Left ventricle myocardium superior (tissue), 1 donor: ENCODE measurements around the gene TTC12. TPM values are rescaled to one million over a fixed set of nuclear protein-coding genes. Genes with fewer than 3 reads are reported as not detected.

Source experiments
- ATAC-seq: fragments of 200-7000 bp; cut with Tn5 transposase; one replicate; pipeline ENCODE4 v1.9.1; 2020; ENCODE audit warnings: mild to moderate bottlenecking, moderate library complexity
- DNase-seq: peaks from one replicate; pipeline ENCODE4 v3.0.0-alpha.2; 2020
- intact Hi-C: fragments of 100-400 bp; cut with micrococcal nuclease; formaldehyde crosslinking; loops from one replicate; pipeline ENCODE4 v1.11.0; 2022
- total RNA-seq: library from RNA; stranded (reverse); fragmentation: NEBNext Ultra II Directional; extraction: Animal tissue kit (Norgen Biotek cat#: 25700); gene quantifications from one replicate; pipeline ENCODE4 v1.2.1, GENCODE V29; 2021
- donor health status: DM: no; HTN: yes; CAD: no; lungs with severe emphysema.

TTC12 gene
- total RNA-seq, 1 donor from 2014 or later: 7.7 TPM

- no peak for DNase-seq
- intact Hi-C loops: no loop called here
- no peak for ATAC-seq
Observed at GRCh38 chr11:113315811-113316210, 1.4 kb downstream of the TTC12 start.

- ATAC-seq (no peak), DNase-seq (no peak)
- intact Hi-C loops: no loop called here
Observed at GRCh38 chr11:113316256-113316655, 1.9 kb downstream of the TTC12 start.

- ATAC-seq (no peak), DNase-seq (no peak)
- intact Hi-C loops: no loop called here
Observed at GRCh38 chr11:113317339-113317738, 3.0 kb downstream of the TTC12 start.

- intact Hi-C loops: no loop called here
- DNase-seq (no peak), ATAC-seq (no peak)
Observed at GRCh38 chr11:113319085-113319484, 4.7 kb downstream of the TTC12 start.

GRCh38 chr11:113322158-113322557 is 7.8 kb downstream of the TTC12 start:
- intact Hi-C loops: no loop called here
- ATAC-seq (no peak), DNase-seq (no peak)

- ATAC-seq (no peak), DNase-seq (no peak)
- intact Hi-C loops: no loop called here
Observed at GRCh38 chr11:113324250-113324649, 9.9 kb downstream of the TTC12 start.

GRCh38 chr11:113329725-113330124 is 15.3 kb downstream of the TTC12 start:
- DNase-seq (no peak), ATAC-seq (no peak)
- intact Hi-C loops: no loop called here

- no peak for ATAC-seq
- intact Hi-C loops: no loop called here
- DNase-seq: no peak
Observed at GRCh38 chr11:113331441-113331840, 17.1 kb downstream of the TTC12 start.

GRCh38 chr11:113332023-113332422 is 17.6 kb downstream of the TTC12 start:
- DNase-seq (no peak), ATAC-seq (no peak)
- intact Hi-C loops: no loop called here

- DNase-seq (no peak), ATAC-seq (no peak)
- intact Hi-C loops: no loop called here
Observed at GRCh38 chr11:113332638-113333329, 18.4 kb downstream of the TTC12 start.

- ATAC-seq: no peak
- intact Hi-C loops: no loop called here
Observed at GRCh38 chr11:113334183-113334582, 19.8 kb downstream of the TTC12 start.

GRCh38 chr11:113338730-113339129 is 24.3 kb downstream of the TTC12 start:
- DNase-seq: no peak
- no peak for ATAC-seq
- intact Hi-C loops: no loop called here

More at GRCh38 chr11:113334183-113334582, 19.8 kb downstream of the TTC12 start:
- no peak for DNase-seq

GRCh38 chr11:113339929-113340589 is 25.7 kb downstream of the TTC12 start:
- ATAC-seq (no peak), DNase-seq (no peak)
- intact Hi-C loops: no loop called here

GRCh38 chr11:113341388-113342165 is 27.2 kb downstream of the TTC12 start:
- ATAC-seq: peak; percentile 31
- intact Hi-C loops: no loop called here

GRCh38 chr11:113345978-113346377 is 31.6 kb downstream of the TTC12 start:
- intact Hi-C loops: no loop called here
- ATAC-seq: no peak
- DNase-seq: no peak

More at GRCh38 chr11:113341388-113342165, 27.2 kb downstream of the TTC12 start:
- DNase-seq: no peak

GRCh38 chr11:113349528-113349927 is 35.1 kb downstream of the TTC12 start:
- intact Hi-C loops: no loop called here
- DNase-seq (no peak), ATAC-seq (no peak)

- intact Hi-C loops: no loop called here
- DNase-seq: no peak
- ATAC-seq: no peak
Observed at GRCh38 chr11:113350336-113351067, 36.1 kb downstream of the TTC12 start.

- DNase-seq (no peak), ATAC-seq (no peak)
- intact Hi-C loops: no loop called here
Observed at GRCh38 chr11:113351068-113351450, 36.7 kb downstream of the TTC12 start.

GRCh38 chr11:113351480-113351879 is 37.1 kb downstream of the TTC12 start:
- ATAC-seq (no peak), DNase-seq (no peak)
- intact Hi-C loops: no loop called here

GRCh38 chr11:113356203-113356602 is 41.8 kb downstream of the TTC12 start:
- DNase-seq (no peak), ATAC-seq (no peak)
- intact Hi-C loops: no loop called here
